Measurements from ENCODE around the gene TFAP2C.

TFAP2C gene

GRCh38 chr20:56624786-56625681 is 4.1 kb upstream of the TFAP2C start:
- in situ Hi-C loops (cut with MboI; ENCODE audit: low sequenced_read_pairs, unreplicated experiment), result no loop called here
- no peak for TF ChIP-seq CTCF (IDR thresholded peaks at IDR 0.05; ENCODE audit: borderline replicate concordance, control extremely low read depth, extremely low read depth, insufficient read depth, missing control alignments)
- peak; percentile 34 for DNase-seq (ENCODE audit: low spot score)

GRCh38 chr20:56625837-56626236 is 3.3 kb upstream of the TFAP2C start:
- in situ Hi-C loops (cut with MboI; ENCODE audit: low sequenced_read_pairs, unreplicated experiment), result no loop called here
- TF ChIP-seq CTCF (IDR thresholded peaks at IDR 0.05; ENCODE audit: borderline replicate concordance, control extremely low read depth, extremely low read depth, insufficient read depth, missing control alignments), result no peak

GRCh38 chr20:56626367-56627121 is 2.6 kb upstream of the TFAP2C start:
- DNase-seq (ENCODE audit: low spot score), result peak; percentile 52
- no peak for TF ChIP-seq CTCF (IDR thresholded peaks at IDR 0.05; ENCODE audit: borderline replicate concordance, control extremely low read depth, extremely low read depth, insufficient read depth, missing control alignments)
- in situ Hi-C loops (cut with MboI; ENCODE audit: low sequenced_read_pairs, unreplicated experiment), result no loop called here

More at GRCh38 chr20:56625837-56626236, 3.3 kb upstream of the TFAP2C start:
- no peak for DNase-seq (ENCODE audit: low spot score)

DNA sequence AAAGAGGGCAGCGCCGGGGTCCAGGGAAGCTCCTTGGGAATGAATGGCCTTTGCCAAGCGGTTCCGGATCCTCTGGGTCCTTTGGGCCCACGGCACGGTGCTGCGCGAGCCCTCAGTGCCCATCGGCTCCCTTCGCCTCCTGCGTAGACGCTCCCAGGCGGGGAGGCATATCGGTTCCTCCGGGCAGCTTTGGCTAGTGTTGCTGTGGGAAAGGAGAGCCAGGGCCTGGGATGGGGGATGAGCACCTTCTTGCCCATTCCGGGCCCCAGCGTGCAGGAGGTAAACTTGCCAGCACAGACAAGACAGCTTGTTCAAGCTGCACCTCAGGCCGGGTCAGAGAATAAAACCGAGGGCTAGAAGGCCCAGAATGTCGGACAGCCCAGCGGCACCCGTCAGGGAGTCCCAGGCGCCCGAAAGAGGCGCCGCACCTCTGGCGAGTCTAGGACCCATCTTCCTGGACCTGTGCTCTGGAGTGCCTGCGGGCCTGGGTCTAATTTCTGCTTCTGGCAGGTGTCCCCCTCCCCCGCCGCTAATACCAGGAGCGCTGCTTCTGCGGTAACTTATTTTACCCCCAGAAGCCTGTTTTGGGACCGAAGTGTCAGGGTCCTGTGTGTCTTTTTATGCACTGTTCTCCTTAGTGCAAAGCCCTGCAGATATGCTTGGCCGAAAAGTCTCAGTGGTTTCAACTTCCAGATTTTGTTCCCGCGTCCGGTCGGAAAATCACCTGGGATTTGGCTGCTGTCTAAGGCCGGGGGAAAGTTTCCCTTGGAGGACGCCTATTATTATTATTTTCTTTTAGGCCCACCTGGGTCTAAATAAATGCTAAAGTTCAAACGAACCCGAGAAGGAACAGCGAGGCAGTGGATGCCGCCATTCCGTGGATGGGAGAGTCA is 1.7 kb upstream of the TFAP2C start:
- no peak for TF ChIP-seq CTCF (IDR thresholded peaks at IDR 0.05; ENCODE audit: borderline replicate concordance, control extremely low read depth, extremely low read depth, insufficient read depth, missing control alignments)
- DNase-seq (ENCODE audit: low spot score), result no peak
- in situ Hi-C loops (cut with MboI; ENCODE audit: low sequenced_read_pairs, unreplicated experiment), result no loop called here

DNA sequence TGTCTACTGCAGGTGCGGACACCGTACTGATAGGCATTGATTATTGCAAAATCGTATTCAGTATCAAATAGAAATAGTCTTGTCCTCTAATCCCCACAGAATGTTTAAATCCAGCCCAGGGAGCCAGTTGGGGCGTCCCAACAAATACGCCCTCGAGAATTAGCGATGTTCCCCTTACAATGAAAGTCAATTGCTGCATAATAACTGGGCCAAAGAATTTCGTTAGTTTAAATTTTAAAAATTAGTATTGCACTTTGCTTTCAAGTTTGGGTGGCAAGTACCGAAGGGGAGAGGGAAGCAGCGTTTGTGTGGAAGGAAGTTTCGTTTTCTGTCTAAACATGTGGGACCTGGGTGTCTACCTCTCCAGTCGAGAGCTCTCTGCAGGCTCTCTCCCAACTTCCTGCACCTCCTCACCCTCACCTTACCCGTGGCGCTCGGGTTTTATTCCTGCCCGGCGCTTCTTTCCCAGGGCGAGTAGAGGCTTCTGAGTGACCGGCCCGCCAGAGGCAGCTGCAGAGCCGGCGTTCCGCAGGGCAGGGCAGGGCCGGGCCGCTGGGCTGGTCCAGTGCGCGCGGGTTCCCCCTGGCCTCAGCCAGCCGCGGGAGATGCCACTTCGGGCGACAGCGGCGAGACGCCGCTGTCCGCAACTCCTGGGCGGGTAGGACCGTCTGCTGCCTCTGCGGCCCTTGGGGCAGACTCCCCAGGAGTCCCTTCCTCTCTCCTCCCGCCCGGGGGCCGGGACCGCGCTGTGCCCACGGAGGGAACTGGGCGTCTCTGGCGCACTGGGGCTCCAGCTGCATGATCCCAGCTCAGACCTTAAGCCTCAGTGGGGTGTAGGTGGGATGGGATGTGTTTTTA is 862 bp upstream of the TFAP2C start:
- DNase-seq (ENCODE audit: low spot score), result peak; percentile 45
- in situ Hi-C loops (cut with MboI; ENCODE audit: low sequenced_read_pairs, unreplicated experiment), result no loop called here
- no peak for TF ChIP-seq CTCF (IDR thresholded peaks at IDR 0.05; ENCODE audit: borderline replicate concordance, control extremely low read depth, extremely low read depth, insufficient read depth, missing control alignments)
